Smooth muscle cell of the brain vasculature (primary cell): ENCODE data around the gene HSF5.

Experiments used
- DNase-seq: peaks from one replicate; pipeline ENCODE4 v3.0.0-alpha.2; 2012; ENCODE audit warnings: low read depth, low spot score

Gene HSF5

GRCh38 chr17:58386708-58387107 lies 101.5 kb downstream of the HSF5 start:
- no peak for DNase-seq

GRCh38 chr17:58385359-58385899 lies 102.8 kb downstream of the HSF5 start:
- DNase-seq = no peak

- DNase-seq = no peak
These were observed 103.3 kb downstream of the HSF5 start for GRCh38 chr17:58384897-58385296.

GRCh38 chr17:58383892-58384462 lies 104.2 kb downstream of the HSF5 start:
- DNase-seq = no peak

- DNase-seq = no peak
These were observed 105.4 kb downstream of the HSF5 start for GRCh38 chr17:58382872-58383242.

- no peak for DNase-seq
These were observed 105.9 kb downstream of the HSF5 start for GRCh38 chr17:58382108-58382871.

- no peak for DNase-seq
These were observed 106.8 kb downstream of the HSF5 start for GRCh38 chr17:58381124-58382035.

- no peak for DNase-seq
These were observed 107.7 kb downstream of the HSF5 start for GRCh38 chr17:58380207-58381123.

- DNase-seq = no peak
These were observed 108.7 kb downstream of the HSF5 start for GRCh38 chr17:58379511-58379824.

- DNase-seq = no peak
These were observed 109.3 kb downstream of the HSF5 start for GRCh38 chr17:58378733-58379510.

GRCh38 chr17:58377661-58378060 lies 110.5 kb downstream of the HSF5 start:
- no peak for DNase-seq

GRCh38 chr17:58377093-58377601 lies 111.1 kb downstream of the HSF5 start:
- DNase-seq = no peak

- DNase-seq = no peak
These were observed 111.7 kb downstream of the HSF5 start for GRCh38 chr17:58376472-58377000.

- no peak for DNase-seq
These were observed 112.4 kb downstream of the HSF5 start for GRCh38 chr17:58375811-58376210.

GRCh38 chr17:58375256-58375655 lies 113.0 kb downstream of the HSF5 start:
- no peak for DNase-seq

GRCh38 chr17:58373923-58374322 lies 114.3 kb downstream of the HSF5 start:
- DNase-seq = no peak

GRCh38 chr17:58373003-58373402 lies 115.2 kb downstream of the HSF5 start:
- no peak for DNase-seq

- DNase-seq = no peak
These were observed 116.8 kb downstream of the HSF5 start for GRCh38 chr17:58371300-58371950.

- DNase-seq = no peak
These were observed 117.5 kb downstream of the HSF5 start for GRCh38 chr17:58370716-58371115.
